ENCODE data around the gene SLC6A1. TPM values are rescaled to one million over a fixed set of nuclear protein-coding genes. Genes with fewer than 3 reads are reported as not detected.

SLC6A1 gene
- total and polyA plus RNA-seq, 2 of the 4 experiments (the other 2 are of a cell fraction), result 0.02 TPM; not detected in 1

DNA sequence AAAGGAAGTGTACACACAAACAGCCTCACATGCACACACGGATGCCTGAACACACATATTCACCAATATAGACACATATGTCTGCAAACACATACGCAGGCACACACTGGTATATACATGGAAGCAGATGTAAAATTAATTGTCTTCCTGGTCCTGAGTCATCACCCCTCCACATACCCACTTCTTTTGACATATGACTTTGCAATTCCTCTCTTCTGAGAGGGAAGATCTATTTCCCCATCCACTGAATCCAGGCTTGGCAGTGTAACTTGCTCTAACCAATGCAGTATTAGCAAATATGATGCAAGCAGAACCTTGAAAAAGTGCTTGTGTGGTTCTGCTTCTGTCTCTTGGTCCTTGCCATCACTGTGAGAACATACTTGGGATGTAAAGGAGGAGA is 84.9 kb downstream of the SLC6A1 start:
- in situ Hi-C loops (cut with MboI; ENCODE audit: low sequenced_read_pairs) (no loop called here), dilution Hi-C loops (cut with HindIII; ENCODE audit: low sequenced_read_pairs, unreplicated experiment) (no loop called here), intact Hi-C loops (cut with micrococcal nuclease) (no loop called here)
- ChIA-PET POLR2A (ENCODE audit: unreplicated experiment) (no interaction called here), CTCF (no interaction called here)
- Histone ChIP-seq H3K9me1 (ENCODE audit: insufficient read depth, low read length) (no peaks in the 10 kb centered on the region; the same call in 1 of the 2 replicates), H2AK5ac (ENCODE audit: low read depth, low read length) (no peak overlapping the region), H4K91ac (ENCODE audit: insufficient read depth, low read depth, low read length) (no peak overlapping the region), H3K79me1 (ENCODE audit: low read depth in 1 of 2, low read length in 2 of 2) (no peaks in the 10 kb centered on the region), H3K18ac (ENCODE audit: low read depth, low read length) (no peak overlapping the region), H2BK5ac (ENCODE audit: low read depth, low read length, poor library complexity, severe bottlenecking) (no peak overlapping the region), H2BK15ac (ENCODE audit: low read depth, low read length) (no peak overlapping the region), H3K4me1 (ENCODE audit: control insufficient read depth, insufficient read depth, low read length) (no peaks in the 10 kb centered on the region), H3K9me3 (ENCODE audit: control insufficient read depth, insufficient read depth, low read length) (no peaks in the 10 kb centered on the region), H3K4me3 (ENCODE audit: insufficient read depth, low read depth, low read length) (no peak overlapping the region), H2AK9ac (replicated peaks; ENCODE audit: low read depth, low read length, poor library complexity) (no peak overlapping the region), H3K27ac (ENCODE audit: insufficient read depth, low read length) (no peak overlapping the region), H2AFZ (replicated peaks; ENCODE audit: low read length, poor library complexity) (peak overlapping the region; percentile 41), H2BK20ac (ENCODE audit: low read depth, low read length) (no peak overlapping the region), H3K23ac (ENCODE audit: low read depth, low read length) (no peak overlapping the region), H3K9ac (ENCODE audit: low read depth, low read length) (no peak overlapping the region), H3K4me2 (ENCODE audit: low read depth, low read length) (no peak overlapping the region), H3K27me3 (ENCODE audit: control insufficient read depth, insufficient read depth, low read length) (peaks cover 4% of the 10 kb centered on the region), H4K20me1 (ENCODE audit: insufficient read depth, low read length) (no peaks in the 10 kb centered on the region), H3K14ac (replicated peaks; ENCODE audit: low read depth, low read length) (no peak overlapping the region), H4K5ac (ENCODE audit: low read depth, low read length) (no peak overlapping the region), H3K36me3 (ENCODE audit: control insufficient read depth, insufficient read depth, low read length) (no peaks in the 10 kb centered on the region), H2BK120ac (ENCODE audit: low read depth, low read length) (no peak overlapping the region), H3K4ac (ENCODE audit: low read depth, low read length) (no peak overlapping the region), H3K56ac (ENCODE audit: extremely low read depth, insufficient read depth, low read length) (no peak overlapping the region), H4K8ac (ENCODE audit: low read depth in 2 of 2, low read length in 2 of 2) (no peak overlapping the region)
- no CpG with 5 or more reads among the region's 2 CpGs for WGBS, 2 experiments (ENCODE audit: extremely low coverage in 2 of 2, insufficient read length in 1 of 2)
- peak; percentile 75 for DNase-seq
- ATAC-seq (ENCODE audit: low read depth), result peak; percentile 24; the same call in 1 of the 2 replicates
- no TSS peak for BruUV-seq (replicated peaks)
- TF ChIP-seq NFE2L2 (IDR thresholded peaks at IDR 0.05; ENCODE audit: low read depth, low read length), result peak; percentile 42; the same call in 1 of the 2 replicates
- TF ChIP-seq RCOR1 (IDR thresholded peaks at IDR 0.05; ENCODE audit: insufficient replicate concordance, low read length), result no peak
- peak; percentile 72 for TF ChIP-seq CEBPB (IDR thresholded peaks at IDR 0.05; ENCODE audit: low read depth, low read length)
- TF ChIP-seq RFX5 (IDR thresholded peaks at IDR 0.05; ENCODE audit: low read depth, low read length), result no peak
- TF ChIP-seq MXI1 (IDR thresholded peaks at IDR 0.05; ENCODE audit: borderline replicate concordance, low read depth, low read length), result no peak

All from IMR-90 (cell line).